Fibroblast of mammary gland (primary cell): ENCODE measurements around the gene DDX19B.
"Not testable (repeated sequence)": the region's sequence is repeated elsewhere in the genome, so short reads cannot be mapped to it uniquely, and the experiment has no call there.

Experiments used
- DNase-seq: peaks from one replicate; pipeline ENCODE4 v3.0.0-alpha.2; 2010; ENCODE audit warnings: low read depth
- H3K4me3 ChIP-seq: 2 replicates; pipeline ENCODE4 v1.5.1; 2011; ENCODE audit warnings: low read depth, mild to moderate bottlenecking, low read length, moderate library complexity; ENCODE audit not compliant: control insufficient read depth
- TF ChIP-seq, protein P1 (sequence below): conservative IDR thresholded peaks from 2 replicates; pipeline ENCODE4 v1.5.1; 2011; ENCODE audit warnings: low read depth, low read length, inconsistent platforms; ENCODE audit not compliant: control insufficient read depth, insufficient read depth

DDX19B gene

DNA sequence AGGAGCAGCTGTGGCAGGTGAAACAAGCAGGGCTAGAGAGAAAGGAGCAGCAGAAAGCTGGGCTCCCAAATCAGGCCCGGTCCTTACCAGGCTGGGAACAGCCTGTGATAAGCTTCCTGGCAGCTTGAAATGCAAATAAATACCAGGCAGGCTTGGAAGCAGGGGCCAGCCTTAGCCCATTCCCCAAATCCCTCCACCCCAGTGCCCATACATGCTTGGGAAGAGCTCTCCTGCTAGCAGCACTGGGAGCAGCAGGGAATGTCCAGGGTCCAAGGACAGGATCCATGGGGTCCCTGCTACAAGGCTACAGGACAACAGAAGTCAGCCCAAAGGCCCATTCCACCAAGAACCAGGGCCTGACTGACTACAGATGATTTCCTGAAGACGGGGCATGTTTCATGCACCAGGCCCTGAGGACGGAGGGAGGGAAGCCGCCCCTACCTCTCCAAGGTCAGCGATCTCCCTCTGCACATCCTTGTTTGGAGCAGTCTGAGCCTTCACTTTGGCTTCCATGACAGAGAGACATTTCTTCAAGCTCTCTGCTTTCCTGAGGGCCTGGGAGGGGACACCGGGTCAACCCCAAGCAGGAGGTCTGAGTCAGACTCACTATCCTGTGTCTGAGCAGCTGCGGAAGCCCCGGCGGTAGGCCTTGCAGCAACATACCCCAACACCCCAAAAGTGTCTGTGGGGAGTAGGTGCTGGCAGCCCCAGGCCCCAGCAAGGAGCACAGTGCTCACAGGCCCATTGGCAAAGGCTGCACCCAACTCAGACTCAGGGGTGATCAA lies 44.6 kb upstream of the DDX19B start:
- TF ChIP-seq, protein P1, sequence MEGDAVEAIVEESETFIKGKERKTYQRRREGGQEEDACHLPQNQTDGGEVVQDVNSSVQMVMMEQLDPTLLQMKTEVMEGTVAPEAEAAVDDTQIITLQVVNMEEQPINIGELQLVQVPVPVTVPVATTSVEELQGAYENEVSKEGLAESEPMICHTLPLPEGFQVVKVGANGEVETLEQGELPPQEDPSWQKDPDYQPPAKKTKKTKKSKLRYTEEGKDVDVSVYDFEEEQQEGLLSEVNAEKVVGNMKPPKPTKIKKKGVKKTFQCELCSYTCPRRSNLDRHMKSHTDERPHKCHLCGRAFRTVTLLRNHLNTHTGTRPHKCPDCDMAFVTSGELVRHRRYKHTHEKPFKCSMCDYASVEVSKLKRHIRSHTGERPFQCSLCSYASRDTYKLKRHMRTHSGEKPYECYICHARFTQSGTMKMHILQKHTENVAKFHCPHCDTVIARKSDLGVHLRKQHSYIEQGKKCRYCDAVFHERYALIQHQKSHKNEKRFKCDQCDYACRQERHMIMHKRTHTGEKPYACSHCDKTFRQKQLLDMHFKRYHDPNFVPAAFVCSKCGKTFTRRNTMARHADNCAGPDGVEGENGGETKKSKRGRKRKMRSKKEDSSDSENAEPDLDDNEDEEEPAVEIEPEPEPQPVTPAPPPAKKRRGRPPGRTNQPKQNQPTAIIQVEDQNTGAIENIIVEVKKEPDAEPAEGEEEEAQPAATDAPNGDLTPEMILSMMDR: no peak
- peak; percentile 18 for DNase-seq
- H3K4me3 ChIP-seq: no peak overlapping the region

DNA sequence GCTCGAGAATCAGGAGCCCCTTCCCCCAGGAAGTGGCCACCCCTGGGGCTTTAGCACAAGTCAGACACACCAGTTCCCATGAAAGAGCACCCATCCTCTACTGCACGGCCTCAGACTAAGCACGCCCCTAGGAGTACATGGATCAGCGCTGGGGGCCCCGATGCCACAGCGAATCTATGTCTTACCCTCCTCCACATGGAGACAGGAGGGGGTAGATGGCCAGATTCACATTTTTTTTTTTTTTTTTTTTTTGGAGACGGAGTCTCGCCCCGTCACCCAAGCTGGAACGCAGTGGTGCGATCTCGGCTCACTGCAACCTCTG lies 44.1 kb upstream of the DDX19B start:
- TF ChIP-seq, protein P1: no peak
- DNase-seq: no peak
- H3K4me3 ChIP-seq: no peak overlapping the region

DNA sequence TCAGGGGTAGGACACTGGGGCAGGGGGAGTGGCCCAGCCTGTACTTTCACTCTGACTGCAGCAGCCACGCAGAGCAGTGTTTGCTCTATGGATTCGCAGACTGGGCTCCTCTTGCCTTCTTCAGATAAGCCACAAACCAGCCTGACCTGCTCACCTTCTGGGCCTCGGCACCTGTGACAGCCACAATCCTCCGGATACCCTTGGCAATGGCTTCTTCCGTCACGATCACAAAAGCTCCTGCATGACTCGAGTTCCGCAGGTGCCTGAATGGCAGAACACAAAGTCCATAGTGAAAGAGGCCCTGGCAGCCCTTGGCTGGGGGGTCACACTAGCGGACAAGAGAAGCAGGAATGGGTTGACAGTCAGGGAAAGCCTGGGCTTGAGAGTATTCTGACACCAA lies 43.4 kb upstream of the DDX19B start:
- no peak for DNase-seq
- H3K4me3 ChIP-seq: no peak overlapping the region
- TF ChIP-seq, protein P1: no peak

DNA sequence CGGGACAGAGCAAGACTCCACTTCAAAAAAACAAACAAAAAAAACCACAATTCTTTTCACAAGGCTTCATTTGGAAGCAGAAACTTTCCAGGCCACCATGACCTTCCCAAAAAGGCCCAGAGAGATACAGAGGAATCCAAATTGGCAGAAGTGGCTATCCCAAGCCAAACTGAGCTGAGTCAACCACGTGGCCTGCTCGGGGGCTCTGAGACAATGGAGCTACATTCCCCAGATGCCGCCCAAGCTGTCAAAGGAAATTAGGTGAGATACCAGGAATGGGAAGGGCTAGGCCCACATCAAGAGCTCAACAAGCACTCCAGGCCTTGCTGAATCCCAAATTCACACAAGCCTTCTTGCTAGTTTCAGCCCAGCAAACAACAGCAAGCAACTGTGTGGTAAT lies 41.6 kb upstream of the DDX19B start:
- no peak for DNase-seq
- no peak overlapping the region for H3K4me3 ChIP-seq
- TF ChIP-seq, protein P1: no peak

DNA sequence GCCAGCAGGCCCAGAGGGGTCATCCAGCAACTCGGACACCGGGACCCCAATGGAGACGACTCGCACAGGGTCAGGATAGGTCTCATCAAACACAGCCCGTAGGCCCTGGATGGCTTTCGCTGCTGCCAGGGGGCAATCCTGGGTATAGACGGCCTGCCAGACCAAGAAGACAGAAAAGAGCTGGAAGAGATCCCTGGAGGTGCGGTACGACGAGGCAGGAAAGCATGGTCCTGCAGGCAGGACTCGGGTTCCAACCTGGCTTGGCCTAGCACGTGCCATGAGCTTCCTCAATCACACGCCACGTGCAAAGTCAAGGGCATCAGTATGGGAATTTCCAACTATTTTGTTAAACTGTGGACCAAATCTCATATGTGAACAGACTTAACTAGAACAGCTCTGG lies 40.9 kb upstream of the DDX19B start:
- TF ChIP-seq, protein P1: no peak
- DNase-seq: no peak
- H3K4me3 ChIP-seq: no peak overlapping the region

DNA sequence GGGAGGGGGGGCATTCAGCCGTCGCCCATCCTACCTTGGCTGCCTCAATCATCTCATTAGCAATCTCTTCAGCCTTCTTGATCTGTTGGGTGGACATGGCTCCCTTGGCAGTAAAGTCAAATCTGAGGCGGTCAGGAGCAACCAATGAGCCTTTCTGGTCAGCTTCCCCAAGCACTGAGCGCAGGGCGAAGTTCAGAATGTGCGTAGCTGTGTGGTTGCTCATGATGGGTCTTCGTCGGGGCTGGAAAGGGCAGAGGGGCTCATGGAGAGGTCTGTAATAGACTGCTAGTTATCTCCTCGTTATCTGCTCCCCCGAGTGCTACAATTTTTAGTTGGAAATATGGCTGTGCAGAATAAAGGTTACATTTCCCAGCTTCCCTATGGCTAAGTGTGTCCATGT lies 40.0 kb upstream of the DDX19B start:
- TF ChIP-seq, protein P1: no peak

DNA sequence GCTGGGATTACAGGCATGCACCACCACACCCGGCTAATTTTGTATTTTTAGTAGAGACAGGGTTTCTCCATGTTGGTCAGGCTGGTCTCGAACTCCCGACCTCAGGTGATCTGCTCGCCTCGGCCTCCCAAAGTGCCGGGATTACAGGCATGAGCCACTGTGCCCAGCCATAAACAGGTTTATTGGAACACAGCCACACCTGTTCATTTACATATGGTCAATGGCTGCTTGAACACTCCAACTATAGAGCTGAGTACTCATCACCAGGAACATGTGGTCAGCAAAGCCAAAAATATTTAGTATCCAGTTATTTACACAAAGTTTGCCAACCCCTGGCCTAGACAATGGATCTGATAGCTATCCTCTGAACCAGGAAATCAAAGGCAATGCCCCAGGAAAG lies 39.1 kb upstream of the DDX19B start:
- not testable (repeated sequence) for H3K4me3 ChIP-seq, DNase-seq

More for the DNA sequence above, 40.0 kb upstream of the DDX19B start:
- no peak for DNase-seq
- no peak overlapping the region for H3K4me3 ChIP-seq
